ES-I3 (cell line): Measurements from ENCODE around the gene GNB2.
"Not testable (repeated sequence)": the region's sequence is repeated elsewhere in the genome, so short reads cannot be mapped to it uniquely, and the experiment has no call there.

ENCODE experiments used
- H3K36me3 ChIP-seq: 2 replicates; pipeline ENCODE4 v1.6.1; 2013; ENCODE audit warnings: mild to moderate bottlenecking, low read length, control low read depth, moderate library complexity; ENCODE audit not compliant: insufficient read depth
- H3K4me1 ChIP-seq: 2 replicates; pipeline ENCODE4 v1.6.1; 2013; ENCODE audit warnings: mild to moderate bottlenecking, control low read depth, low read length; ENCODE audit not compliant: insufficient read depth
- H3K9ac ChIP-seq: 2 replicates; pipeline ENCODE4 v1.6.1; 2013; ENCODE audit warnings: low read depth, mild to moderate bottlenecking, low read length, moderate library complexity
- H3K9me3 ChIP-seq: 2 replicates; pipeline ENCODE4 v1.6.1; 2013; ENCODE audit warnings: mild to moderate bottlenecking, low read length, moderate library complexity; ENCODE audit not compliant: control insufficient read depth, insufficient read depth

GNB2 gene

DNA sequence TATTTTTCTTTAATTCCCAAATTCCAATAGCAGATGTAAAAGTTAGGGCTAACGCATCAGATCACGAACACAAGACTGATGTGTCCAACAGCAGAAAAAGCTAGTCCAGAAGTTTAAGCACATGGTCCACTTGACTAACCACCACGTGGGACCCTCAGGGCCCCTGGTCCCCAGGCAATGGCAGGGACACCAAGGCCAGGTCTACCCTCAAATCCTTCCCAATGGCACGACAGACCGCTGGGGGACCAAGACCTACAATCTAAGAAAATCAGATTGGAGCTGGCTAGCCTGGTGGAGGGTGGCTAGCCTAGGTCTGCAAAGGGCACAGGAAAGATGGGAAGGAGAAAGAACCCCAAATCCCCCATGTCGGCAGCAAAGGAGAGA is 19.0 kb downstream of the GNB2 start:
- Histone ChIP-seq H3K9ac (peak overlapping the region; percentile 89), H3K9me3 (no peaks in the 10 kb centered on the region), H3K36me3 (peaks cover 4% of the 10 kb centered on the region; the same call in 1 of the 2 replicates), H3K4me1 (peaks cover 26% of the 10 kb centered on the region)

DNA sequence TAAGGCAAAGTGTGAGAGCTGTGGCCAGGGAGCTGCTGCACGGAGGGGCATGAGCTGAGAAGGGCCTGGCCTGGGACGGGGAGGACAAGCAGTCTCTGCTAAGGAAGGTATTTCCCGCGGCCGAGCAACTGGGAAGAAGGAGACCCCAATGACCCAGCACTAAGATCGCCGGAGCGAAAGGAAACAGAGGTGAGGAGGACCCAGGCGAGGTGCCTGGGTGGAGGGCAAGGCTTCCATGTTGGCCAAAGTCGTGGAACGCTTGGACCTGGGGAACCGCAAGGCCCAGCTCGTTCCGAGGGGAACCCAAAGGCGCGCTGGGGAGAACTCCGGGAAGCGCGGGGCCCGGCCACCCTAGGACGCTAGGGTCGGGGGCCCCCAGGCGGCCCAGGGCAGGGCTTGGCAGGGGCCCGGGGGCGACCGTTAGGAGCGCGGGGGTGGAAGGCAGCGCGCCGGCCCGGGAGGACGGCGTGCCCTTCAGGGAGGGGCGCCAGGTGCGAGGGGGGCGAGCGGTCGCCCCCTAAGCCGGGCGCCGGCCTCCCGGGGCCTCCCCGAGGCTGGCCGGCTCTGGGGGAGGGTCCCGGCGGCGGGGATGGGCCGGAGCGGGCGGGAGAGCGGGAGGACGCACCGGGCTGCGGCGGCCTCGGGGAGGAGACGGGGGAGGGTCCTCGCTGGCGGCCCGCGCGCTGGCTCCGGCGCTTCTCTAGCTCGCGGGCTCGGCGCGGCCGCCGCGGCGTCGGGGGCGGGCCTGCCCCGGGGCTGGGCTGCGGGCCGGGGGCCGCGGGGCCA is 20.0 kb downstream of the GNB2 start:
- Histone ChIP-seq H3K9ac (peak overlapping the region; percentile 89), H3K9me3 (no peaks in the 10 kb centered on the region), H3K4me1 (peaks cover 26% of the 10 kb centered on the region), H3K36me3 (peaks cover 4% of the 10 kb centered on the region; the same call in 1 of the 2 replicates)

DNA sequence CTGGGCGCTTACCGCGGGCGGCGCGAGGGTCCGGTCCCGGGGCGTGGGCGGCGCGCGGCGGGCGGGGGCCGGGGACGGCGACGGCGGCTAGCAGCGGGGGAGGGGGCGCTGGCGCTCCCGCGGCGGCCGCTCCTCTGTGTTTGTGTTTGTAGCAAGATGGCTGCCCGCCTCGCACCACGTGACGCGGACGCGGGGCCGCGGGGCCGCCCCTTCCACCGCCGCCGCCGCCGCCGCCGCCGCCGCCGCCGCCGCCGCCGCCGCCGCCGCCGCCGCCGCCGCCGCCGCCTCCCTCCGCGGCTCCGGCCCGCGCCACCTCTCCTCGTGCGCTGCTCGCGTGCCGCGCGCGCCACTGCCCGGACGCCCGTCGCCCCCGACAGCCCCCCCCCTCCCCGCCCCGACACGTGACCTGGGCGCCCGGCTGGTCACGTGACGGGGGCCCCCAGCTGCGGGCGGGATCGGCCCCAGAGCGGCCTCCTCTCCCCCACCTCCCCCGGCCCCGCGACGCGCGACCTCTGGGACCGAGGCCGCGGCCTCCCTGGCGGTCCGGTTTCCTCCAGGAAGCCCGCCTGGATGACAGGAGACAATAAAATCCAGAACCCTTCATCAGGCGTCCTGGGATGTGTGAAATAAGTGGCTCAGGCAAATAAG is 20.7 kb downstream of the GNB2 start, which contains the start of gene GIGYF1:
Gene GIGYF1, minus strand, starts transcription at position 153 of the 648 bp plus-strand sequence. CDS start 6,012 bp downstream, outside the sequence.
- H3K9ac ChIP-seq: peak within 1 kb of the TSS; percentile 89
- peaks cover 4% of the 10 kb centered on the region; the same call in 1 of the 2 replicates for H3K36me3 ChIP-seq
- H3K9me3 ChIP-seq: no peaks in the 10 kb centered on the region

DNA sequence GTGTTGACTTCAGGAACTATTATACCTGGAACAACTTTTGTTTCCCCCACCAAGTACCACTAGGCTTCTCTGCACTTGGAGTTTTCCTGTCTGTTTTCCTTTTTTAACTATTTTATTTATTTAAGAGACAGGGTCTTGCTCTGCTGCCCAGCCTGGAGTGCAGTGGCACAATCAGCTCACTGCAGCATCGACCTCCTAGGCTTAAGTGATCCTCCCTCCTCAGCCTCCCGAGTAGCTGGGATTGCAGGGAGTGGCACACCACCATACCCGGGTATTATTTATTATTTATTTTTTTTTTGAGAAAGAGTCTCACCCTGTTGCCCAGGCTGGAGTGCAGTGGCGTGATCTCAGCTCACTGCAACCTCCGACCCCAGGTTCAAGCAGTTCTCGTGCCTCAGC is 22.6 kb downstream of the GNB2 start:
- Histone ChIP-seq H3K9ac (peak overlapping the region; percentile 37), H3K36me3 (no peaks in the 10 kb centered on the region; the same call in 1 of the 2 replicates), H3K9me3 (no peaks in the 10 kb centered on the region), H3K4me1 (peaks cover 22% of the 10 kb centered on the region)

More for the DNA sequence above, 20.7 kb downstream of the GNB2 start, which contains the start of gene GIGYF1:
- peaks cover 26% of the 10 kb centered on the region for H3K4me1 ChIP-seq

DNA sequence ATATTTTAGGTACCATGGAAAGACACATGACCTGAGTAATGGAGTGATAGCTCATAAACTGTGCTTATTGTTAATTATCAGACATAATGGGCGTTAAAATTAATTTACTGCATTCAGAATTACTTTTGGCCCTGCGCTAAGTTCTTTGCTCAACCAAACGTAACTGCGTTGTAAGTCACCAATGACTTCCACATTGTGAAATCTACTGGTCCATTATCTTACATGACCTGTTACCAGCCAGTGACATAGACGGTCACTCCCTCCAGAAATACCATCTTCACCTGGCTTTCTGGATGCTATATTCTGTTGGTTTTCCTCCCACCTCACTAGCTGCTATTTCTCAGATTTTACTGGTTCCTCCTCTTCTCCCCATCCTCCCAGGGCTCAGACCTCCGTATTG is 25.5 kb downstream of the GNB2 start:
- Histone ChIP-seq H3K9me3 (no peaks in the 10 kb centered on the region), H3K4me1 (0 out of 2 replicates have a peak, but pooled peaks cover 5% of the 10 kb centered on the region)

DNA sequence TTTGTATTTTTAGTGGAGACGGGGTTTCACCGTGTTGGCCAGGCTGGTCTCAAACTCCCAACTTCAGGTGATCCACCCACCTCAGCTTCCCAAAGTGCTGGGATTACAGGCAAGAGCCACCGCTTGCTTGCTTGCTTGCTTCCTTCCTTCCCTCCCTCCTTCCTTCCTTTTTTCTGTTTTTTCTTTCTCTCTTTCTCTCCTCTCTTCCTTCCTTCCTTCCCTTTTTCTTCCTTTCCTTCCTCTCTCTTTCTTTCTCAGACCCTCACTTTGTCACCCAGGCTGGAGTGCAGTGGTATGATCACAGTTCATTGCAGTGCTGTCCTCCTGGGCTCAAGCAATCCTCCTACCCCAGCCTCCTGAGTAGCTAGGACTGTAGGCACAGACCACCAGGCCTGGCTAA is 27.5 kb downstream of the GNB2 start:
- H3K4me1 ChIP-seq, H3K9me3 ChIP-seq, H3K9ac ChIP-seq, H3K36me3 ChIP-seq: not testable (repeated sequence)

More for the DNA sequence above, 25.5 kb downstream of the GNB2 start:
- H3K36me3 ChIP-seq: no peaks in the 10 kb centered on the region
- H3K9ac ChIP-seq: no peak overlapping the region

DNA sequence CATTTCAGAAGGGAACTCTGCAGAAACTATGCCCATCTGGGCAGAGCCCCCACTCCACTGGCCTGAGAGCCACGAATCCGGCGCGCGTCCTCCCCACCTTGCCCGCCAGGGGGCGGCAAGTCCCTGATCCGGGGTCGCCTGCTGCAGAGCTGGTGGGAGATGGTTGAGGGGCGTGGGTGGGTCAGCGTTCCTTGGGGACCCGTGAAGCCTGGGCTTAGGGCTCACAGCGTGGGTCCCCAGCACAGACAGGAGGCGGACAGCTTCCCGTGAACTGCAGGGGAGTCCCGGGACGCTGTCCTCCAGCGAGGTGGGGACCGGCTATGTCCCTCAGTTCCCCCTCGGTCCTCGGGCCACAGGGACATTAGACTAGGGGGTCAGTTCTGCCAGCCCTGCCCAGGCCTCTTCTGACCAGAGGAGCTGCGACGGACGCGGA is 31.8 kb downstream of the GNB2 start:
- Histone ChIP-seq H3K4me1 (peaks cover 3% of the 10 kb centered on the region; the same call in 1 of the 2 replicates), H3K9me3 (no peaks in the 10 kb centered on the region), H3K36me3 (no peaks in the 10 kb centered on the region; the same call in 1 of the 2 replicates), H3K9ac (peak overlapping the region; percentile 87)

DNA sequence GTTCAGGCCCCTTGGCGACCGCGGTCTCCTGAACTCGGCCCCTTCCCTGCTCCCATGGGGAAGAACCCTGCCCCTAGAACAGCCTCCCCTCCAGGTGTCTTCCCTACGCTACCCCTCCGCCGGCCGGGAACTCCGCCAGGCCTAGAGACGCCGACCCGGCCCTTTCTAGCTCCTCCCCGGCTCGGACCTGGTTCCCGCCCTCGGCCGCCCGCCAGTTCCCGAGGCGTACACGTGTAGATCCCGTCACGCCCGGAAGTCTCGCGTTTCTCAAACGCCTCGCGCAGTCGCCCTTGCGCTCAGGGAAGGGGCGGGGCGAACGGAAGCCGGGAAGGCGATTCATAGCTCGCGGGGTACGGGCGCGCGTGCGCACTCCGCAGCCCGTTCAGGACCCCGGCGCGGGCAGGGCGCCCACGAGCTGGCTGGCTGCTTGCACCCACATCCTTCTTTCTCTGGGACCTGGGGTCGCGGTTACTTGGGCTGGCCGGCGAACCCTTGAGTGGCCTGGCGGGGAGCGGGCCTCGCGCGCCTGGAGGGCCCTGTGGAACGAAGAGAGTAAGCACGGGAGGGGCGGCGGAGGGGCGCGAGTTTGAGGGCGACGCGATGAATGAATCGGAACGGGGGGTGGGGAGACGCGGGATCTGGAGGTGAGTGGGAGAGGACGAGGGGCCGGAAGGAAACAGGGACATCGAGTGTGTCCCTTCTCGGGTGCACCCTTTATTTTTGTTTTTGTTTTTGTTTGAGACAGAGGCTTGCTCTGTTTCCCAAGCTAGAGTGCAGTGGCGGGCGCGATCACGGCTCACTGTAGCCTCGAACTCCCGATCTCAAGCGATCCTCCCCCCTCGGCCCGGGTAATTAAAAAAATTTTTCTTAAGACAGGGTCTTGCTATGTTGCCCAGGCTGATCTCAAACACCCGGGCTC is 32.5 kb downstream of the GNB2 start, which contains the start of gene POP7:
Gene POP7, plus strand, starts transcription at position 369 of the 919 bp plus-strand sequence. CDS start 710 bp downstream, outside the sequence.
- no peaks in the 10 kb centered on the region; the same call in 1 of the 2 replicates for H3K36me3 ChIP-seq
- peak within 1 kb of the TSS; percentile 87 for H3K9ac ChIP-seq
- no peaks in the 10 kb centered on the region for H3K9me3 ChIP-seq
- peaks cover 3% of the 10 kb centered on the region; the same call in 1 of the 2 replicates for H3K4me1 ChIP-seq

DNA sequence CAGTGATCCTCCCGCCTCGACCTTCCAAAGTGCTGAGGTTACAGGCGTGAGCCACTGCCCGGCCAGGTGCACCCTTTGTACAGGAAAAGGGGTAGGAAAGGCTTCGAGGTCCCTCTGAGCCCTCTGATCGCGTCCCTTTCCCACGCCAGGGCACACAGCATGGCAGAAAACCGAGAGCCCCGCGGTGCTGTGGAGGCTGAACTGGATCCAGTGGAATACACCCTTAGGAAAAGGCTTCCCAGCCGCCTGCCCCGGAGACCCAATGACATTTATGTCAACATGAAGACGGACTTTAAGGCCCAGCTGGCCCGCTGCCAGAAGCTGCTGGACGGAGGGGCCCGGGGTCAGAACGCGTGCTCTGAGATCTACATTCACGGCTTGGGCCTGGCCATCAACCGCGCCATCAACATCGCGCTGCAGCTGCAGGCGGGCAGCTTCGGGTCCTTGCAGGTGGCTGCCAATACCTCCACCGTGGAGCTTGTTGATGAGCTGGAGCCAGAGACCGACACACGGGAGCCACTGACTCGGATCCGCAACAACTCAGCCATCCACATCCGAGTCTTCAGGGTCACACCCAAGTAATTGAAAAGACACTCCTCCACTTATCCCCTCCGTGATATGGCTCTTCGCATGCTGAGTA is 33.3 kb downstream of the GNB2 start:
- peaks cover 3% of the 10 kb centered on the region; the same call in 1 of the 2 replicates for H3K4me1 ChIP-seq
- peak overlapping the region; percentile 87 for H3K9ac ChIP-seq
- H3K9me3 ChIP-seq: no peaks in the 10 kb centered on the region
- H3K36me3 ChIP-seq: no peaks in the 10 kb centered on the region; the same call in 1 of the 2 replicates

DNA sequence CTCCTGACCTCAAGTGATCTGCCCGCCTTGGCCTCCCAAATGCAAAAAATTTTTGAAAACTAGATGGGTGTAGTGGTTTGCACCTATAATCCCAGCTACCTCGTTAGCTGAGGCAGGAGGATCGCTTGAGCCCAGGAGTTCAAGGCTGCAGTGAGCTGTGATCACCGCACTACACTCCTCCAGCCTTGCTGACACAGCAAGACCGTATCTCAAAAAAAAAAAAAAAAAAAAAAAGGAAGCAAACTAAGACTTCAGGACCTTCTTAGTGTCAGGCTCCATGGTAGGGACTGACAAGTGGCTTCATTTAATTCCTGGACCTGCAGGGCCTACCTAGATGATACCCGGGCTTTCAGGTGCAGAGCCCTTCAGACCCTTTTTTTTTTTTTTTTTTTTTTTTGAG is 34.9 kb downstream of the GNB2 start:
- Histone ChIP-seq H3K4me1 (peaks cover 3% of the 10 kb centered on the region; the same call in 1 of the 2 replicates), H3K36me3 (no peaks in the 10 kb centered on the region; the same call in 1 of the 2 replicates), H3K9me3 (no peaks in the 10 kb centered on the region), H3K9ac (no peak overlapping the region)

DNA sequence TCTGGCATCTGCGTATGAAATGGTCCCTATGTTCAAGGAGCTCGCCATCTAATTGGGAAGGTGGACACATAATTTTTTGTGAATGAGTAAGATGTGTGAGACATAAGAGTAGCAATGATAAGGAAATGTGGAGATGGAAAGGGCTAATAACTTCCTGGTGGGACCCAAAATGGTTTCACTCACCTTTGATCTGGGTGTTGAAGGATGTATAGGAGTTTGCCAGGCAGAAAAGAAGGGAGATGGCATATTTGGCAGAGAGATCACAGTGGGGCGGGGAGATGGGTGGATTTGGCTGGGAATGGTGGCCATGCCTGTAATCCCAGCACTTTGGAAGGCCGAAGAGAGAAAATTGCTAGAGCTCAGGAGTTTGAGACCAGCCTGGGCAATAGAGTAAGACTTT is 36.9 kb downstream of the GNB2 start:
- Histone ChIP-seq H3K9ac (no peak overlapping the region), H3K9me3 (no peaks in the 10 kb centered on the region), H3K4me1 (peaks cover 3% of the 10 kb centered on the region; the same call in 1 of the 2 replicates), H3K36me3 (no peaks in the 10 kb centered on the region; the same call in 1 of the 2 replicates)

DNA sequence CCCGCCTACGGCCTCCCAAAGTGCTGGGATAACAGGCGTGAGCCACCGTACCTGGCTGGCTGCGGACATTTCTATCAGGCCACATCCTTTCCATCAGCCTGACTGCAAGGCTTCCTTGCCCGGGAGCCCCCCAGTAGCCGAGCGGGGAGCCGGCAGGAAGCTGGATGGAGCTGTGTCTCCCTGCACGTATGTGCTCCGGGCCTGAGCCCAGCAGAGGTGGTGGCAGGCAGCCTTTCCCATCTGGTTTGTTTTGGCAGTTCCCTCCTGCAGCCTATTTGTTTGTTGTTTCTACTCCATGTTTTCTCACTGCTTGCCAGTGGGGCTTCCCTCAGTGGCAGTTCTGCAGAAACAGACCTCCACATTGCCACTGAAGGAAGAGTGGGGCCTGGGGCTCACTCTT is 37.8 kb downstream of the GNB2 start:
- Histone ChIP-seq H3K9ac (no peak overlapping the region), H3K36me3 (no peaks in the 10 kb centered on the region; the same call in 1 of the 2 replicates), H3K9me3 (no peaks in the 10 kb centered on the region), H3K4me1 (peaks cover 3% of the 10 kb centered on the region; the same call in 1 of the 2 replicates)

DNA sequence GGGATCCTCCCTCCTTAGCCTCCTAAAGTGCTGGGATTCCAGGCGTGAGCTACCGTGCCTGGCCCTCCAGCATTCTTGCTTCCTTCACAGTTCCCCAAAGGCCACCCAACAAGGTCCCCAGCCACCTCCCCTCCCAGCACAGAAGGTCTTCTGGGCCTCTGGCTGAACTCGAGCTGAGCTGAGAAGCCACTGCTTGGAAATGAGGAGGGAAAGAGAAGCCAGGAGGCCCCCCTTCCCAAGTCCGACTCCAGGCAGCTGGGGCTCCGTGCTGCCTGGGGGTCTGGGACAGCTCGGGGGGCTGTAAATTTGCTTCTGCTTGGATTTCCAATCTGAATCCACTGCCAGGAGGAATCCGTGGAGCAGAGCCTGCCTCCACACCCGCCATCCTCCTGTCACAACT is 41.2 kb downstream of the GNB2 start:
- no peaks in the 10 kb centered on the region for H3K4me1 ChIP-seq
- H3K9ac ChIP-seq: no peak overlapping the region
- H3K36me3 ChIP-seq: no peaks in the 10 kb centered on the region
- no peaks in the 10 kb centered on the region for H3K9me3 ChIP-seq
